ENCODE results near the gene ZSWIM5. TPM values are rescaled to one million over a fixed set of nuclear protein-coding genes. Genes with fewer than 3 reads are reported as not detected.

Gene ZSWIM5
- total and polyA plus RNA-seq, 9 of the 15 experiments (the other 6 are each of a cell fraction or from before 2014, with no cell fraction given) = under 0.01 to 0.07 (median 0.03) TPM; not detected in 3

GRCh38 chr1:45012639-45013278 is 193.6 kb downstream of the ZSWIM5 start (continued):
- TF ChIP-seq, protein P1, sequence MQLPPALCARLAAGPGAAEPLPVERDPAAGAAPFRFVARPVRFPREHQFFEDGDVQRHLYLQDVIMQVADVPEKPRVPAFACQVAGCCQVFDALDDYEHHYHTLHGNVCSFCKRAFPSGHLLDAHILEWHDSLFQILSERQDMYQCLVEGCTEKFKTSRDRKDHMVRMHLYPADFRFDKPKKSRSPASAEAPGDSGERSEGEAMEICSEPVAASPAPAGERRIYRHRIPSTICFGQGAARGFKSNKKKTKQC (CRISPR knock-in tag; IDR thresholded peaks at IDR 0.05) = no peak
- TF ChIP-seq MCM7 (IDR thresholded peaks at IDR 0.05) (no peak), TEAD4 (IDR thresholded peaks at IDR 0.05; ENCODE audit: low read length) (peak; percentile 96), TEAD4 (CRISPR knock-in tag; IDR thresholded peaks at IDR 0.05; ENCODE audit: borderline replicate concordance) (no peak), ZFP1 (CRISPR knock-in tag; IDR thresholded peaks at IDR 0.05) (no peak), HOMEZ (CRISPR knock-in tag; IDR thresholded peaks at IDR 0.05) (0 out of 2 replicates have a peak, but pooled peaks have one; percentile 21), ETV6 (IDR thresholded peaks at IDR 0.05; ENCODE audit: borderline replicate concordance in 1 of 2, low read depth in 2 of 2, low read length in 1 of 2) (peak in 1 of 2 experiments; percentile 13; a peak in 1 of 4 replicates), ETV6 (CRISPR knock-in tag; IDR thresholded peaks at IDR 0.05; ENCODE audit: borderline replicate concordance) (no peak), ZNF507 (tag; conservative IDR thresholded peaks at IDR 0.05) (no peak), MTA1 (IDR thresholded peaks at IDR 0.05; ENCODE audit: borderline replicate concordance) (peak; percentile 58), ZBTB8A (IDR thresholded peaks at IDR 0.05; ENCODE audit: partially characterized antibody) (no peak), HMGXB4 (CRISPR knock-in tag; IDR thresholded peaks at IDR 0.05) (no peak), ARHGAP35 (IDR thresholded peaks at IDR 0.05; ENCODE audit: partially characterized antibody) (no peak), DLX4 (CRISPR knock-in tag; IDR thresholded peaks at IDR 0.05) (no peak), ZNF124 (CRISPR knock-in tag; IDR thresholded peaks at IDR 0.05) (no peak), U2AF1 (optimal IDR thresholded peaks at IDR 0.05; ENCODE audit: low read depth, low read length) (no peak), CBFA2T3 (IDR thresholded peaks at IDR 0.05) (peak; percentile 99), SMARCE1 (IDR thresholded peaks at IDR 0.05) (peak; percentile 97)
- TF ChIP-seq, protein P2, sequence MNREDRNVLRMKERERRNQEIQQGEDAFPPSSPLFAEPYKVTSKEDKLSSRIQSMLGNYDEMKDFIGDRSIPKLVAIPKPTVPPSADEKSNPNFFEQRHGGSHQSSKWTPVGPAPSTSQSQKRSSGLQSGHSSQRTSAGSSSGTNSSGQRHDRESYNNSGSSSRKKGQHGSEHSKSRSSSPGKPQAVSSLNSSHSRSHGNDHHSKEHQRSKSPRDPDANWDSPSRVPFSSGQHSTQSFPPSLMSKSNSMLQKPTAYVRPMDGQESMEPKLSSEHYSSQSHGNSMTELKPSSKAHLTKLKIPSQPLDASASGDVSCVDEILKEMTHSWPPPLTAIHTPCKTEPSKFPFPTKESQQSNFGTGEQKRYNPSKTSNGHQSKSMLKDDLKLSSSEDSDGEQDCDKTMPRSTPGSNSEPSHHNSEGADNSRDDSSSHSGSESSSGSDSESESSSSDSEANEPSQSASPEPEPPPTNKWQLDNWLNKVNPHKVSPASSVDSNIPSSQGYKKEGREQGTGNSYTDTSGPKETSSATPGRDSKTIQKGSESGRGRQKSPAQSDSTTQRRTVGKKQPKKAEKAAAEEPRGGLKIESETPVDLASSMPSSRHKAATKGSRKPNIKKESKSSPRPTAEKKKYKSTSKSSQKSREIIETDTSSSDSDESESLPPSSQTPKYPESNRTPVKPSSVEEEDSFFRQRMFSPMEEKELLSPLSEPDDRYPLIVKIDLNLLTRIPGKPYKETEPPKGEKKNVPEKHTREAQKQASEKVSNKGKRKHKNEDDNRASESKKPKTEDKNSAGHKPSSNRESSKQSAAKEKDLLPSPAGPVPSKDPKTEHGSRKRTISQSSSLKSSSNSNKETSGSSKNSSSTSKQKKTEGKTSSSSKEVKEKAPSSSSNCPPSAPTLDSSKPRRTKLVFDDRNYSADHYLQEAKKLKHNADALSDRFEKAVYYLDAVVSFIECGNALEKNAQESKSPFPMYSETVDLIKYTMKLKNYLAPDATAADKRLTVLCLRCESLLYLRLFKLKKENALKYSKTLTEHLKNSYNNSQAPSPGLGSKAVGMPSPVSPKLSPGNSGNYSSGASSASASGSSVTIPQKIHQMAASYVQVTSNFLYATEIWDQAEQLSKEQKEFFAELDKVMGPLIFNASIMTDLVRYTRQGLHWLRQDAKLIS (CRISPR knock-in tag; IDR thresholded peaks at IDR 0.05) = no peak; the same call in 1 of the 2 replicates
